Thyroid gland (tissue), 4 donors: Measurements from ENCODE around the gene RAB20.
A peak's percentile ranks its signal among the peaks of the same experiment; 100 is the strongest.

Source experiments
- POLR2A ChIP-seq, 2 donors: fragments of 450-650 bp; IDR thresholded peaks; one replicate each; pipeline ENCODE4 v1.6.1; 2017; ENCODE audit warnings: antibody characterized with exemption in 2 of 2, mild to moderate bottlenecking in 2 of 2, moderate library complexity in 1 of 2
- TF ChIP-seq, protein P1 (sequence below), 6 experiments: fragments of 200-600 bp in 3 of 6; fragments of 450-650 bp in 3 of 6; sonication (generic) in 3 of 6; IDR thresholded peaks; one replicate each; pipeline ENCODE4 v1.5.1; 2016 to 2019; ENCODE audit warnings: antibody characterized with exemption in 6 of 6, mild to moderate bottlenecking in 2 of 6, inconsistent platforms in 1 of 6, moderate library complexity in 1 of 6

DNA sequence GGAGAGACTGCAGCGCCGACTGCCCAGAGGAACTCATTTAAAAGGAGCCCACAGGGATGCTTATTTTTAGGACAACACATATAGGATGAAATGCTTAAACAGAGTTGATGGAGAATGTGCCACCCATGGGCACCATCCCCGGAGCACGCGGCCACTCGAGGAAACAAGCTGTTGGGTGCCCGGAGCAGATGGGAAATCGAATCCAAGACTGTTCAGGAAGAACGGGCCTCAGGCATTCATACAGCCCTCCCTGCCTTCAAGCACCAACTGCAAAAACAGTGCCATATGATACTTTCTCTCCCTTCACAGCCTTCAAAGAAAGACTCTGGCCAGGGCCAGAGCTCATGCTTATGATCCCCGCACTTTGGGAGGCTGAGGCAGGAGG lies 40.2 kb downstream of the RAB20 start:
- TF ChIP-seq, protein P1, sequence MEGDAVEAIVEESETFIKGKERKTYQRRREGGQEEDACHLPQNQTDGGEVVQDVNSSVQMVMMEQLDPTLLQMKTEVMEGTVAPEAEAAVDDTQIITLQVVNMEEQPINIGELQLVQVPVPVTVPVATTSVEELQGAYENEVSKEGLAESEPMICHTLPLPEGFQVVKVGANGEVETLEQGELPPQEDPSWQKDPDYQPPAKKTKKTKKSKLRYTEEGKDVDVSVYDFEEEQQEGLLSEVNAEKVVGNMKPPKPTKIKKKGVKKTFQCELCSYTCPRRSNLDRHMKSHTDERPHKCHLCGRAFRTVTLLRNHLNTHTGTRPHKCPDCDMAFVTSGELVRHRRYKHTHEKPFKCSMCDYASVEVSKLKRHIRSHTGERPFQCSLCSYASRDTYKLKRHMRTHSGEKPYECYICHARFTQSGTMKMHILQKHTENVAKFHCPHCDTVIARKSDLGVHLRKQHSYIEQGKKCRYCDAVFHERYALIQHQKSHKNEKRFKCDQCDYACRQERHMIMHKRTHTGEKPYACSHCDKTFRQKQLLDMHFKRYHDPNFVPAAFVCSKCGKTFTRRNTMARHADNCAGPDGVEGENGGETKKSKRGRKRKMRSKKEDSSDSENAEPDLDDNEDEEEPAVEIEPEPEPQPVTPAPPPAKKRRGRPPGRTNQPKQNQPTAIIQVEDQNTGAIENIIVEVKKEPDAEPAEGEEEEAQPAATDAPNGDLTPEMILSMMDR (IDR thresholded peaks at IDR 0.05) = no peak
- peak in 1 of 2 donors; percentile 31 for TF ChIP-seq POLR2A (IDR thresholded peaks at IDR 0.05)
